WTC11 (cell line): Measurements from ENCODE around the gene JAZF1. TPM values are rescaled to one million over a fixed set of nuclear protein-coding genes. Genes with fewer than 3 reads are reported as not detected.

ENCODE experiments used
- ATAC-seq: fragments of 200-7000 bp; cut with Tn5 transposase; 2 replicates; pipeline ENCODE4 v1.10.0; 2021; ENCODE audit warnings: mild to moderate bottlenecking, moderate library complexity
- CTCF ChIA-PET: fragments of 300-600 bp; sonication (Branson Sonifier 250); formaldehyde crosslinking; loops from one replicate; lab custom pipeline; 2021; ENCODE audit warnings: antibody characterized with exemption; lab: Charles Lee
- POLR2A ChIA-PET: fragments of 350-600 bp; sonication (Branson Sonifier 250); formaldehyde crosslinking; loops from one replicate; lab custom pipeline; 2021; ENCODE audit warnings: antibody characterized with exemption; lab: Charles Lee
- DNase-seq: peaks from one replicate; pipeline ENCODE4 v3.0.0; 2021; ENCODE audit warnings: low spot score
- H3K27ac Mint-ChIP-seq: 2 replicates; pipeline ENCODE4 v1.8.0; 2021; ENCODE audit warnings: mixed read lengths
- H3K27me3 Mint-ChIP-seq: 2 replicates; pipeline ENCODE4 v1.8.0; 2021; ENCODE audit warnings: low read depth, mild to moderate bottlenecking, moderate library complexity, mixed read lengths
- H3K36me3 Mint-ChIP-seq: 2 replicates; pipeline ENCODE4 v1.8.0; 2021; ENCODE audit warnings: mixed read lengths
- H3K4me1 Mint-ChIP-seq: 2 replicates; pipeline ENCODE4 v1.8.0; 2022; ENCODE audit warnings: mixed read lengths
- H3K4me3 Mint-ChIP-seq: 2 replicates; pipeline ENCODE4 v1.8.0; 2021; ENCODE audit warnings: mild to moderate bottlenecking, moderate library complexity, mixed read lengths
- H3K9me3 Mint-ChIP-seq: 2 replicates; pipeline ENCODE4 v1.8.0; 2021; ENCODE audit warnings: mixed read lengths
- ESRRA ChIP-seq: sonication (generic); formaldehyde crosslinking; IDR thresholded peaks from 2 replicates; pipeline ENCODE4 v1.8.1; 2022; ENCODE audit warnings: mild to moderate bottlenecking, missing genetic modification reagents, borderline replicate concordance
- ETV6 ChIP-seq: sonication (generic); formaldehyde crosslinking; IDR thresholded peaks from 2 replicates; pipeline ENCODE4 v1.8.1; 2022; ENCODE audit warnings: mild to moderate bottlenecking, missing genetic modification reagents
- HMGA2 ChIP-seq: fragments of 250-450 bp; sonication (Bioruptor Pico); IDR thresholded peaks from 2 replicates; pipeline ENCODE4 v1.4.0; 2021; ENCODE audit warnings: mild to moderate bottlenecking, moderate library complexity
- NR1H2 ChIP-seq: sonication (generic); formaldehyde crosslinking; IDR thresholded peaks from 2 replicates; pipeline ENCODE4 v1.9.0; 2021; ENCODE audit warnings: mild to moderate bottlenecking, moderate library complexity, missing genetic modification reagents
- NR2C2 ChIP-seq: sonication (generic); formaldehyde crosslinking; IDR thresholded peaks from 2 replicates; pipeline ENCODE4 v1.8.0; 2022; ENCODE audit warnings: mild to moderate bottlenecking, missing genetic modification reagents
- NR3C1 ChIP-seq: sonication (generic); formaldehyde crosslinking; conservative IDR thresholded peaks from 2 replicates; pipeline ENCODE4 v1.8.1; 2023; ENCODE audit warnings: low read depth, mild to moderate bottlenecking, missing genetic modification reagents
- OVOL2 ChIP-seq: fragments of 250-450 bp; sonication (Bioruptor Pico); IDR thresholded peaks from 2 replicates; pipeline ENCODE4 v1.9.0; 2021; ENCODE audit warnings: mild to moderate bottlenecking, borderline replicate concordance
- PRRX2 ChIP-seq: fragments of 250-450 bp; sonication (Bioruptor Pico); IDR thresholded peaks from 2 replicates; pipeline ENCODE4 v1.8.0; 2021; ENCODE audit warnings: mild to moderate bottlenecking
- SMAD3 ChIP-seq: sonication (generic); formaldehyde crosslinking; IDR thresholded peaks from 2 replicates; pipeline ENCODE4 v1.8.0; 2022; ENCODE audit warnings: missing genetic modification reagents, mild to moderate bottlenecking, borderline replicate concordance
- SMAD4 ChIP-seq: sonication (generic); formaldehyde crosslinking; IDR thresholded peaks from 2 replicates; pipeline ENCODE4 v1.8.0; 2022; ENCODE audit warnings: mild to moderate bottlenecking, missing genetic modification reagents
- STAT6 ChIP-seq: sonication (generic); formaldehyde crosslinking; conservative IDR thresholded peaks from 2 replicates; pipeline ENCODE4 v1.8.1; 2023; ENCODE audit warnings: mild to moderate bottlenecking, low read depth, missing genetic modification reagents, moderate library complexity
- TCF7 ChIP-seq: sonication (generic); formaldehyde crosslinking; IDR thresholded peaks from 2 replicates; pipeline ENCODE4 v1.8.0; 2022; ENCODE audit warnings: mild to moderate bottlenecking, low read depth, missing genetic modification reagents, moderate library complexity
- ZMAT4 ChIP-seq: fragments of 250-450 bp; sonication (Bioruptor Pico); IDR thresholded peaks from 2 replicates; pipeline ENCODE4 v1.9.0; 2021; ENCODE audit warnings: mild to moderate bottlenecking
- ZNF671 ChIP-seq: fragments of 250-450 bp; sonication (Bioruptor Pico); IDR thresholded peaks from 2 replicates; pipeline ENCODE4 v1.8.0; 2021; ENCODE audit warnings: mild to moderate bottlenecking
- total RNA-seq: library from RNA; stranded (reverse); gene quantifications from 3 replicates; pipeline ENCODE4 v1.2.3, GENCODE V29; 2021
- TF ChIP-seq, protein P1 (sequence below): sonication (generic); formaldehyde crosslinking; IDR thresholded peaks from 2 replicates; pipeline ENCODE4 v1.8.1; 2023; ENCODE audit warnings: mild to moderate bottlenecking, moderate library complexity, missing genetic modification reagents
- TF ChIP-seq, protein P2 (sequence below): sonication (generic); formaldehyde crosslinking; IDR thresholded peaks from 2 replicates; pipeline ENCODE4 v1.8.1; 2022; ENCODE audit warnings: low read depth, mild to moderate bottlenecking, moderate library complexity, missing genetic modification reagents, borderline replicate concordance
- TF ChIP-seq, protein P3 (sequence below): sonication (generic); formaldehyde crosslinking; IDR thresholded peaks from 2 replicates; pipeline ENCODE4 v1.8.1; 2023; ENCODE audit warnings: mild to moderate bottlenecking, missing genetic modification reagents
- TF ChIP-seq, protein P4 (sequence below): sonication (generic); formaldehyde crosslinking; IDR thresholded peaks from 2 replicates; pipeline ENCODE4 v1.8.0; 2022; ENCODE audit warnings: mild to moderate bottlenecking, missing genetic modification reagents
- TF ChIP-seq, protein P5 (sequence below): sonication (generic); formaldehyde crosslinking; conservative IDR thresholded peaks from 2 replicates; pipeline ENCODE4 v1.8.1; 2022; ENCODE audit warnings: mild to moderate bottlenecking, missing genetic modification reagents
- TF ChIP-seq, protein P6 (sequence below): sonication (generic); formaldehyde crosslinking; IDR thresholded peaks from 2 replicates; pipeline ENCODE4 v1.8.1; 2023; ENCODE audit warnings: mild to moderate bottlenecking, missing genetic modification reagents

JAZF1 gene
- total RNA-seq, 1 experiment from 2014 or later = 19.0 TPM

GRCh38 chr7:28180031-28180363 lies 598 bp downstream of the JAZF1 start:
- TF ChIP-seq, protein P1, sequence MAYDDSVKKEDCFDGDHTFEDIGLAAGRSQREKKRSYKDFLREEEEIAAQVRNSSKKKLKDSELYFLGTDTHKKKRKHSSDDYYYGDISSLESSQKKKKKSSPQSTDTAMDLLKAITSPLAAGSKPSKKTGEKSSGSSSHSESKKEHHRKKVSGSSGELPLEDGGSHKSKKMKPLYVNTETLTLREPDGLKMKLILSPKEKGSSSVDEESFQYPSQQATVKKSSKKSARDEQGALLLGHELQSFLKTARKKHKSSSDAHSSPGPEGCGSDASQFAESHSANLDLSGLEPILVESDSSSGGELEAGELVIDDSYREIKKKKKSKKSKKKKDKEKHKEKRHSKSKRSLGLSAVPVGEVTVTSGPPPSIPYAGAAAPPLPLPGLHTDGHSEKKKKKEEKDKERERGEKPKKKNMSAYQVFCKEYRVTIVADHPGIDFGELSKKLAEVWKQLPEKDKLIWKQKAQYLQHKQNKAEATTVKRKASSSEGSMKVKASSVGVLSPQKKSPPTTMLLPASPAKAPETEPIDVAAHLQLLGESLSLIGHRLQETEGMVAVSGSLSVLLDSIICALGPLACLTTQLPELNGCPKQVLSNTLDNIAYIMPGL (CRISPR knock-in tag) = no peak
- TF ChIP-seq NR2C2 (CRISPR knock-in tag) = no peak
- no peak for TF ChIP-seq NR1H2
- TF ChIP-seq ZNF671 (CRISPR knock-in tag) = no peak
- TF ChIP-seq ESRRA (CRISPR knock-in tag) = no peak
- TF ChIP-seq, protein P2, sequence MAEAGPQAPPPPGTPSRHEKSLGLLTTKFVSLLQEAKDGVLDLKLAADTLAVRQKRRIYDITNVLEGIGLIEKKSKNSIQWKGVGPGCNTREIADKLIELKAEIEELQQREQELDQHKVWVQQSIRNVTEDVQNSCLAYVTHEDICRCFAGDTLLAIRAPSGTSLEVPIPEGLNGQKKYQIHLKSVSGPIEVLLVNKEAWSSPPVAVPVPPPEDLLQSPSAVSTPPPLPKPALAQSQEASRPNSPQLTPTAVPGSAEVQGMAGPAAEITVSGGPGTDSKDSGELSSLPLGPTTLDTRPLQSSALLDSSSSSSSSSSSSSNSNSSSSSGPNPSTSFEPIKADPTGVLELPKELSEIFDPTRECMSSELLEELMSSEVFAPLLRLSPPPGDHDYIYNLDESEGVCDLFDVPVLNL (CRISPR knock-in tag) = no peak
- TF ChIP-seq SMAD3 (CRISPR knock-in tag) = no peak
- no peak for TF ChIP-seq ETV6 (CRISPR knock-in tag)
- TF ChIP-seq OVOL2 (CRISPR knock-in tag) = no peak
- TF ChIP-seq, protein P3, sequence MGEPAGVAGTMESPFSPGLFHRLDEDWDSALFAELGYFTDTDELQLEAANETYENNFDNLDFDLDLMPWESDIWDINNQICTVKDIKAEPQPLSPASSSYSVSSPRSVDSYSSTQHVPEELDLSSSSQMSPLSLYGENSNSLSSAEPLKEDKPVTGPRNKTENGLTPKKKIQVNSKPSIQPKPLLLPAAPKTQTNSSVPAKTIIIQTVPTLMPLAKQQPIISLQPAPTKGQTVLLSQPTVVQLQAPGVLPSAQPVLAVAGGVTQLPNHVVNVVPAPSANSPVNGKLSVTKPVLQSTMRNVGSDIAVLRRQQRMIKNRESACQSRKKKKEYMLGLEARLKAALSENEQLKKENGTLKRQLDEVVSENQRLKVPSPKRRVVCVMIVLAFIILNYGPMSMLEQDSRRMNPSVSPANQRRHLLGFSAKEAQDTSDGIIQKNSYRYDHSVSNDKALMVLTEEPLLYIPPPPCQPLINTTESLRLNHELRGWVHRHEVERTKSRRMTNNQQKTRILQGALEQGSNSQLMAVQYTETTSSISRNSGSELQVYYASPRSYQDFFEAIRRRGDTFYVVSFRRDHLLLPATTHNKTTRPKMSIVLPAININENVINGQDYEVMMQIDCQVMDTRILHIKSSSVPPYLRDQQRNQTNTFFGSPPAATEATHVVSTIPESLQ (CRISPR knock-in tag) = no peak
- TF ChIP-seq SMAD4 = no peak
- no peak for TF ChIP-seq TCF7 (CRISPR knock-in tag)
- no peak for TF ChIP-seq NR3C1 (CRISPR knock-in tag)
- TF ChIP-seq, protein P4, sequence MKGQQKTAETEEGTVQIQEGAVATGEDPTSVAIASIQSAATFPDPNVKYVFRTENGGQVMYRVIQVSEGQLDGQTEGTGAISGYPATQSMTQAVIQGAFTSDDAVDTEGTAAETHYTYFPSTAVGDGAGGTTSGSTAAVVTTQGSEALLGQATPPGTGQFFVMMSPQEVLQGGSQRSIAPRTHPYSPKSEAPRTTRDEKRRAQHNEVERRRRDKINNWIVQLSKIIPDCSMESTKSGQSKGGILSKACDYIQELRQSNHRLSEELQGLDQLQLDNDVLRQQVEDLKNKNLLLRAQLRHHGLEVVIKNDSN (CRISPR knock-in tag) = no peak
- TF ChIP-seq HMGA2 = no peak
- TF ChIP-seq, protein P5, sequence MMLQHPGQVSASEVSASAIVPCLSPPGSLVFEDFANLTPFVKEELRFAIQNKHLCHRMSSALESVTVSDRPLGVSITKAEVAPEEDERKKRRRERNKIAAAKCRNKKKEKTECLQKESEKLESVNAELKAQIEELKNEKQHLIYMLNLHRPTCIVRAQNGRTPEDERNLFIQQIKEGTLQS (CRISPR knock-in tag) = no peak
- no peak for TF ChIP-seq PRRX2 (CRISPR knock-in tag)
- no peak for TF ChIP-seq ZMAT4 (CRISPR knock-in tag)
- no peak for TF ChIP-seq STAT6 (CRISPR knock-in tag)
- TF ChIP-seq, protein P6, sequence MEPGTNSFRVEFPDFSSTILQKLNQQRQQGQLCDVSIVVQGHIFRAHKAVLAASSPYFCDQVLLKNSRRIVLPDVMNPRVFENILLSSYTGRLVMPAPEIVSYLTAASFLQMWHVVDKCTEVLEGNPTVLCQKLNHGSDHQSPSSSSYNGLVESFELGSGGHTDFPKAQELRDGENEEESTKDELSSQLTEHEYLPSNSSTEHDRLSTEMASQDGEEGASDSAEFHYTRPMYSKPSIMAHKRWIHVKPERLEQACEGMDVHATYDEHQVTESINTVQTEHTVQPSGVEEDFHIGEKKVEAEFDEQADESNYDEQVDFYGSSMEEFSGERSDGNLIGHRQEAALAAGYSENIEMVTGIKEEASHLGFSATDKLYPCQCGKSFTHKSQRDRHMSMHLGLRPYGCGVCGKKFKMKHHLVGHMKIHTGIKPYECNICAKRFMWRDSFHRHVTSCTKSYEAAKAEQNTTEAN (CRISPR knock-in tag) = no peak
- no peak overlapping the region for H3K4me3 Mint-ChIP-seq
- peaks cover 12% of the 10 kb centered on the region for H3K27me3 Mint-ChIP-seq
- no peaks in the 10 kb centered on the region for H3K36me3 Mint-ChIP-seq
- peaks cover 49% of the 10 kb centered on the region for H3K4me1 Mint-ChIP-seq
- no peak for DNase-seq
- CTCF ChIA-PET = no interaction called here
- peak; percentile 4; the same call in 1 of the 2 replicates for ATAC-seq
- H3K27ac Mint-ChIP-seq = no peak overlapping the region
- POLR2A ChIA-PET = no interaction called here
- H3K9me3 Mint-ChIP-seq = no peaks in the 10 kb centered on the region
